Pancreas (tissue), 10 donors: ENCODE results near the gene LRAT. TPM values are rescaled to one million over a fixed set of nuclear protein-coding genes. Genes with fewer than 3 reads are reported as not detected.
A peak's percentile ranks its signal among the peaks of the same experiment; 100 is the strongest.

ENCODE experiments used
- ATAC-seq, 4 donors: fragments of 200-7000 bp; cut with Tn5 transposase; one replicate each; pipeline versions ENCODE4 v1.8.0 to v1.9.1; 2020; ENCODE audit warnings: mild to moderate bottlenecking in 4 of 4, moderate library complexity in 4 of 4
- DNase-seq, 6 donors: peaks; one replicate each; pipeline ENCODE4 v3.0.0-alpha.2; 2020
- FAIRE-seq: peaks from 2 replicates; lab custom pipeline; 2012; peaks lifted over from hg19 to GRCh38; lab: Jason Lieb, UNC
- H3K27ac ChIP-seq, 4 donors: fragments of 200-600 bp; sonication (generic); 1 replicate in 3 of 4; 2 replicates in 1 of 4; pipeline versions ENCODE4 v1.5.0 to v1.8.0; 2020
- H3K27me3 ChIP-seq, 4 donors: fragments of 200-600 bp; one replicate each; pipeline ENCODE4 v1.8.0; 2021
- H3K36me3 ChIP-seq, 3 donors: fragments of 200-600 bp; sonication (generic) in 1 of 3; one replicate each; pipeline versions ENCODE4 v1.5.0 to v1.8.0; 2020 to 2021
- H3K4me1 ChIP-seq, 3 donors: fragments of 200-600 bp; one replicate each; pipeline ENCODE4 v1.8.0; 2021
- H3K4me3 ChIP-seq, 4 donors: fragments of 200-600 bp; sonication (generic) in 2 of 4; one replicate each; pipeline versions ENCODE4 v1.5.0 to v1.8.0; 2020 to 2021
- H3K9me3 ChIP-seq, 4 donors: fragments of 200-600 bp; one replicate each; pipeline ENCODE4 v1.8.0; 2021
- CTCF ChIP-seq, 4 donors: fragments of 200-600 bp; sonication (generic) in 3 of 4; IDR thresholded peaks; one replicate each; pipeline versions ENCODE4 v1.5.0 to v1.8.0; 2021; ENCODE audit warnings: antibody characterized with exemption in 4 of 4
- WGBS, 2 donors: extraction: QIAGEN DNeasy Blood & Tissue Kit; methylation state at CpG; one replicate each; pipeline ENCODE4 v1.1.7; 2013; 5-methylcytosine and 5-hydroxymethylcytosine counted together
- intact Hi-C, 3 donors: fragments of 100-400 bp; cut with DNase I; formaldehyde crosslinking; loops; one replicate each; pipeline versions ENCODE4 v1.11.1 to v1.14.2; 2022
- polyA plus RNA-seq, 2 donors: library from polyadenylated mRNA; stranded (reverse); fragments of 200-250 nt; gene quantifications; one replicate each; pipeline ENCODE4 v1.2.3, GENCODE V29; 2013
- total RNA-seq, 6 donors: library from RNA; stranded (reverse); fragmentation: NEBNext Ultra II Directional in 4 of 6; extraction: Animal tissue kit (Norgen Biotek cat#: 25700) in 4 of 6; gene quantifications; one replicate each; pipeline versions ENCODE4 v1.2.1 to v1.2.4, GENCODE V29; 2021 to 2023
- donor health status: healthy with polysubstance abuse.
- donor health status: DM: no; HTN: no; CAD: no; lungs with moderate emphysema.
- donor health status: DM: no; HTN: no; CAD: no.
- donor health status: control.
- donor health status: control.
- donor health status: Bipolar disorder and iron deficiency.
- donor health status: DM: yes; HTN: yes; CAD: no.
- donor health status: DM: no; HTN: no; CAD: no.
- donor health status: DM: no; HTN: no; CAD: no.
- donor health status: DM: yes; HTN: yes; CAD: no.

Gene LRAT
- total and polyA plus RNA-seq, 8 donors, result 0.15 to 0.75 (median 0.48) TPM

- intact Hi-C loops, result no loop called here
- FAIRE-seq (no peak), ATAC-seq (no peak), DNase-seq (no peak)
- Histone ChIP-seq H3K27ac (no peak overlapping the region), H3K36me3 (no peaks in the 10 kb centered on the region), H3K4me1 (peaks cover 0 to 7% (median 4%) of the 10 kb centered on the region in 3 donors), H3K4me3 (no peak overlapping the region), H3K9me3 (no peaks in the 10 kb centered on the region), H3K27me3 (peaks cover 0 to 7% (median 0%) of the 10 kb centered on the region in 4 donors)
- TF ChIP-seq CTCF (IDR thresholded peaks at IDR 0.05), result no peak
These were observed 4.7 kb upstream of the LRAT start for GRCh38 chr4:154739111-154739510.

- intact Hi-C loops, result no loop called here
- Histone ChIP-seq H3K27me3 (no peaks in the 10 kb centered on the region), H3K27ac (no peak overlapping the region), H3K36me3 (no peaks in the 10 kb centered on the region), H3K9me3 (no peaks in the 10 kb centered on the region), H3K4me1 (peaks cover 0 to 7% (median 4%) of the 10 kb centered on the region in 3 donors), H3K4me3 (no peak overlapping the region)
- TF ChIP-seq CTCF (IDR thresholded peaks at IDR 0.05), result no peak
- FAIRE-seq, result no peak
- ATAC-seq, result no peak
- peak in 1 of 6 donors; percentile 25 for DNase-seq
- 84 to 88% methylated on average over 23 to 24 of the region's 24 CpGs for WGBS, 2 donors
These were observed 3.3 kb upstream of the LRAT start for GRCh38 chr4:154740462-154740861.

GRCh38 chr4:154741131-154741665 lies 2.6 kb upstream of the LRAT start:
- no peaks in the 10 kb centered on the region for H3K36me3 ChIP-seq
- peaks cover 0 to 7% (median 4%) of the 10 kb centered on the region in 3 donors for H3K4me1 ChIP-seq
- no peaks in the 10 kb centered on the region for H3K9me3 ChIP-seq
- no peaks in the 10 kb centered on the region for H3K27me3 ChIP-seq
- FAIRE-seq, result no peak
- intact Hi-C loops, result no loop called here
- H3K27ac ChIP-seq, result no peak overlapping the region
- TF ChIP-seq CTCF (IDR thresholded peaks at IDR 0.05), result no peak
- H3K4me3 ChIP-seq, result no peak overlapping the region
- ATAC-seq, result no peak
- DNase-seq, result no peak
- 66% methylated on average over 20 of the region's 20 CpGs for WGBS, 2 donors

- WGBS, 2 donors, result 17 to 20% methylated on average over 49 of the region's 49 CpGs
- Histone ChIP-seq H3K36me3 (no peaks in the 10 kb centered on the region), H3K9me3 (no peaks in the 10 kb centered on the region), H3K27ac (no peak overlapping the region), H3K4me1 (peaks cover 0 to 7% (median 4%) of the 10 kb centered on the region in 3 donors), H3K4me3 (peak overlapping the region in 2 of 4 donors; percentile 60 to 70), H3K27me3 (no peaks in the 10 kb centered on the region)
- FAIRE-seq, result no peak
- no peak for TF ChIP-seq CTCF (IDR thresholded peaks at IDR 0.05)
- intact Hi-C loops, result no loop called here
- DNase-seq, result peak in 3 of 6 donors; percentile 17 to 59 (median 58)
- no peak for ATAC-seq
These were observed 1.6 kb upstream of the LRAT start for GRCh38 chr4:154741922-154742850.
